CD4-positive, alpha-beta T cell treated with Interleukin-17A for 4 hours (primary cell): ENCODE measurements around the gene PRTFDC1.

Experiments used
- DNase-seq: peaks from one replicate; pipeline ENCODE4 v3.0.0-alpha.2; 2020; ENCODE audit warnings: mixed read lengths

PRTFDC1 gene

DNA sequence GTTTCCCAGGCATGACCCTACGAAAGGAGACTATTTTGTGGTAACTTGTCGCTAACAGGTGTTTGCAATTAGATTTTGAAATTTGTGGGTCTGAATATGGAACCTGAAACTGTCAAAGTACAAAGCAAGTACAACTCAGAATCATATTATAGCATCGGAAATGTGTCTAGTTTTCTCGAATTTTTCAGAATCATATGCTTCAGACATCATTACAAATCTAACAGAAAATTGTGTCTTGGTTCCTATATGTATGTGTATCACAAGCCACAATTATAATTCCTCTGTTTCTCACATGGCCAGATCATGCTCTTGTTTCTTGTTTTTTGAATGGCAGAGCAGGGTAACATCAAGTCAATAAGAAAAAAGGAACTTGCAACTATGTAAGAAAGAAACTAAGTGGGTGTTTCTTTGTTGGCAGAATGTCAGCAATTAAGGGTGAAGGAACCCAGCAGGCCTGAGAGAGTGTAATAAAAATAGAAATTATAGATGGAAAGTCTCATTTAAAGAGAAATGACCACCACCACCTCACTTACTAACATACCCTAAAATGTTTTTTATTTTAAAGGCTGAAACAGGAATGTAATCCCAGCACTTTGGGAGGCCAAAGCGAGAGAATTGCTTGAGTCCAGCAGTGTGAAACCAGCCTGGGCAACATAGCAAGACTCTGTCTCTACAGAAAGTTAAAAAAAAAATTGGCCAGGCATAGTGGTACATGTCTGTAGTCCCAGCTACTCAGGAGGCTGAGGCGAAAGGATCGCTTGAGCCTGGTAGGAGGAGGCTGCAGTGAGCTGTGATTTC, 51.3 kb downstream of the PRTFDC1 start:
- no peak for DNase-seq

DNA sequence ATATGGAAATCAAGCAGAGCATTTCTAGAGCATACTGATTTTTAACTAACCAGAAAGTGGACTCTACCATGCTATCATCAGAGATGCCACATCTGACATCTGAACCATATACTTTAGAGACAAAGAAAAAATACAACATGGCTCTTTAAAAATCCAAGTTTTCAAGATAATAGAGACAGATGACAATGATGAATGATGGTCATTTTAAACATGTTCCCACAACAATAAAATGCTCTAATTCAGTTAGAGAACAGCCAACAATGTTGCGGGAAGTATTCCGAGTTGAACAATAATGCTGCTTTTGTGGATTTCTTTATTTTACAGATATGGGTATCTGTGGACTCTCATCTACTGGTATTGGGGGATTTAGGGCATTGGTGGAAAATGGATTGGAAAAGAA, 52.8 kb downstream of the PRTFDC1 start:
- no peak for DNase-seq

DNA sequence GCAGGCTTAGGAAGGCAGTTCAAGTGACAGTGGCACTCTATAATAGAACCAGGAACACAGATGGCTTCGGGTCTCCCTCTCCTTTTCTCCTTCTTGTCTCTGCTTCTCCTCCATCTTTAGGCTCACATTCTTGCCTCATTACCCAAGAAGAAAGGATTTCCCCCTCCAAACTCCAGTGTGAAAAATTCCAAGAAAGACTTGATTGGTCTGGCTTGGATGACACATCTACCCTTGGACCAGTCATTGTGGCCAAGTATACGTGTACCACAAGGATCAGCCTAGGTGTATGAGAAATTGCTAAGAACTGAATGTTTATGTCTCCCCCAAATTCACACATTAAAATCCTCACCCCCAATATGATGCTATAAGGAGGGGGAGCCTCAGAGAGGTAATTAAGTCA, 53.9 kb downstream of the PRTFDC1 start:
- no peak for DNase-seq

DNA sequence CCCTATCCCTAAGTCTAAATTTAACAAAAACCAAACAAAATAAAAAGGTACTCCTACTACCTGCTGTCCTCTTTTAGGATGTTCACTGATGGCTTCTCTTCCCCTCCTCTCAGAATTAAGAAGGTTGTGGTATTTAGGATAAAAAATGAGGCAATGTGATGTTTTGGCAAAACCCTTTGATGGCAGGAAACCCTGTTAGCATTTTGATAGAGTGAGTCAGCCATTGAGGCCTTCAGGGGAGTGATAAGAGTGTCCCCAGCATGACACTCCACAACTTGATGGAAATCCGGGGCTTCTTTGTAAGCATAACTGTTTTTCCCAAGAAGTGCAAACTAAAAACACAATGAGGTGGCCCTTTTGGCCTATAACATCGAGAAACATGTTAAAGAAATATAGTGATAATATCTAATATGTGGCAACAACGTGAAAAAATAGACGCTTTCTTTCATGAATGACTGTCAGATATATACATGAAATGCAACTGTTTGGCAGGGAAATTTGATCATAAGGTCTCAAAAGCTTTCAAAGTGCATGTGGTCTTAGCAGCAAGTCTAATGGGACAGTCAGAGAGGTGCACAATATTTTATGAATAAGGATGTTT, 55.0 kb downstream of the PRTFDC1 start:
- DNase-seq = peak; percentile 48

DNA sequence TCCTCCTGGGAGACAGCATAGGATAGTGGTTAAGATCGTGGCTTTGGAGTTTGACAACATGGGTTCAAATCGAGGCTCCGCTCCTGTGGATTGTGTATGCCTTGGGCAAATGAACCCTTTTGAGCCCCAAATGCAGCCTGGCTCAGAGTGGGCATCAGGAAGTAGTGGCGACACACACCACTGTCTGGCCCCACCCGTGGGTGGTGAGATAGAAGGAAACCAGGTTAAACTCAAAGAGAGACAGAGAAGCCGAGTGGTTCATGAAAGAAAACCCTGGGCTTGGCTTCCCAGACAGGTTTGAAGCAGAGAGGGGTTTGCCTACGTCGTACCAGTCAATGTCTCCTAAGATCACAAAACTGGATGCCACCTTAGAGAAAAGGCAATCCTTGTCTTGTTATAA, 57.7 kb downstream of the PRTFDC1 start:
- peak; percentile 72 for DNase-seq

DNA sequence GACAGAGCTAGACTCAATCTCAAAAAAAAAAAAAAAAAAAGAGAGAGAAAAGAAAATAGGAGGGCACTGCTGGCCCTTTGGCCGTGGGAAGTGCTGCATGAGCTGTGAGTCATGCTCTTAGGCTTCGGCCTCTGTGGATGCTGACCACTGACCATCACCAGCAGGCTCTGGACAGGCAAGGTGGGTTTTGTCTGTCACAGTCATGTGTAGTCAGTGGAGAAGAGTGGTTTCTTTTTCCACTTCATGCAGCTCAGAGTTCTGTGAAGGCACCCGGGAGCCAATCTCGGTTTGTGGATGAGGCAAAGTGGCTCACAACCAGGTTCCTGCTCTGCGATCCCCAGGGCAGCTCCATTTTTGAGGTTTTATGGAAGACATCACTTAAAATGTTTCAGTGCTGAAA, 58.1 kb downstream of the PRTFDC1 start:
- peak; percentile 30 for DNase-seq

DNA sequence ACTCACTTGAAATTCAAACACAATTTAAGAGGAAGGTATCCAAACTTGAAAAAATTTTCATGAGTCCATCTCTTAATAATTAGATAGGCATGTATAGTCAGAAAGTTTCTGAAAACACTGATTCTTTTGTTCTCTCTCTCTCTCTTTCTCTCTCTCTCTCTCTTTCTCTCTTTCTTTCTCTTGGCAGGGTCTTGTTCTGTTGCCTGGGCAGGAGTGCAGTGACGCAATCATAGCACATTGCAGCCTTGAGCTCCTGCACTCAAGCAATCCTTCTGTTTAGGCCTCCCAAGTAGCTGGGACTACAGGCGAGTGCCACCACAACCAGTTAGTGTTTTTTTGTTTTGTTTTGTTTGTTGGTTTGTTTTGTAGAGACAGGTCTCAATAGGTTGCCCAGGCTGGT, 59.3 kb downstream of the PRTFDC1 start:
- no peak for DNase-seq

DNA sequence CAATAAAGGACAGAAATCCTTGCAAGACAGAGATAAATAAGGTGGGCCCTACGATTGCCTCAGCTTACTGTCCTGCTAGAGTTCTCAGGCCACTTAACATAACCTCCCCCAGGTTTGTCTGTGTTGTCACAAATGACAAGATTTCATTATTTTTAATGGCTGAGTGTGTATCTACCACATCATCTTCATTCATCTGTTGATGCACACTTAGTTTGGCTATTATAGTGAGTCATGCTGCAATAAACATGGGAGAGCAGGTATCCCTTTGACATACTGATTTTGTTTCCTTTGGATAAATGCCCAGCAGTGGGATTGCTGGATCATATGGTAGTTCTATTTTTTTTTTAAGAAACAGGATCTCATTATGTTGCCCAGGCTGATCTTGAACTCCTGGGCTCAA, 60.6 kb downstream of the PRTFDC1 start:
- no peak for DNase-seq

DNA sequence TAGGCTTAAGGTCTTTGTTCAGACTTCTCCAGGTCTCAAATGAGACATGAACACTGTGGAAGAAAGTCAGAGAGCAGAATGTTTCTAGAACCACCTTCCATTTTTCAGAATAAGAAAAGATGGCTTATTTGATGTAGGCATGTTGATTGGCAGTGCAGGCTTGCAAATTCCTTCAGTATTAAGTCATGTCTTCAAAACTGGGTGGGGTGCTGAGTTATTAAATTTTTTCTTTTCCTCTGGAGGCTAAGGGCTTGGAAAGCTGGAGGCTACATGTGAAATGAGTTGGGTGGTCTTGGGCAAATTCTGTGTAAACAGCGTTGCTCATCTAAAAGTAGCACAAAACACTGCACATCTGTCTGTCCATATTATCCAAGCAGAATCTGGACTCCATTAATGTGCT, 62.8 kb downstream of the PRTFDC1 start:
- no peak for DNase-seq

DNA sequence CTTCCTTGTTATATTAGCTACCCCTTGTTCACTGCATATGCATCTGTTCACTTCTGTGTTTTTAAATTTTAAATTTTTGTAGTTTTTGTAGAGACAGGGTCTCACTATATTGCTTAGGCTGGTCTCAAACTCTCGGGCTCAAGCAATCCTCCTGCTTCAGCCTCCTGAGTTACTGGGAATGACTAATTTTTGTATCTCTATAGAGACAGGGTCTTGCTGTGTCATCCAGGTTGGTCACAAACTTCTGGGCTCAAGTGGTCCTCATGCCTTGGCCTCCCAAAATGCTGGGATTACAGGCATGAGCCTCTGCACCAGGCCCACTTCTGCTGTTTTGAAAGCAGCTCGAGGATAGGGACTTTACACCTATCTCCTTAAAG, 64.6 kb downstream of the PRTFDC1 start:
- no peak for DNase-seq

DNA sequence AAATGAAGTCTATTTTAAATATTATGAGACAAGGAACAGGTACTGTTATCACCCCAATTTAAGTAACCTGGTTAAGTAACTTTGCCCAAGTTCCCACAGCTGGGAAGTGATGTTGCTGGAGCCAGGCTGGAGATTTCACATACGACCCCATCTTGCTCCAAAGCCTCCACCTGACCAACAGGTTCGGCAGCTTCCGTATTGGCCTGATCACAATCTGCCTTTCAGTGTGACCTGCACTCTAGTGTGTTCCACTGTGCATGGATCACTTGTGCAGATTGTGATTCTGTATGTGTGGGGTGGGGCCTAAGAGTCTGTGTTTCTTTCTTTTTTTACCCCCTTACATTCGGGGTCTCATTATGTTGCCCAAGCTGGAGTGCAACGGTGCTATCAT, 66.1 kb downstream of the PRTFDC1 start:
- no peak for DNase-seq

DNA sequence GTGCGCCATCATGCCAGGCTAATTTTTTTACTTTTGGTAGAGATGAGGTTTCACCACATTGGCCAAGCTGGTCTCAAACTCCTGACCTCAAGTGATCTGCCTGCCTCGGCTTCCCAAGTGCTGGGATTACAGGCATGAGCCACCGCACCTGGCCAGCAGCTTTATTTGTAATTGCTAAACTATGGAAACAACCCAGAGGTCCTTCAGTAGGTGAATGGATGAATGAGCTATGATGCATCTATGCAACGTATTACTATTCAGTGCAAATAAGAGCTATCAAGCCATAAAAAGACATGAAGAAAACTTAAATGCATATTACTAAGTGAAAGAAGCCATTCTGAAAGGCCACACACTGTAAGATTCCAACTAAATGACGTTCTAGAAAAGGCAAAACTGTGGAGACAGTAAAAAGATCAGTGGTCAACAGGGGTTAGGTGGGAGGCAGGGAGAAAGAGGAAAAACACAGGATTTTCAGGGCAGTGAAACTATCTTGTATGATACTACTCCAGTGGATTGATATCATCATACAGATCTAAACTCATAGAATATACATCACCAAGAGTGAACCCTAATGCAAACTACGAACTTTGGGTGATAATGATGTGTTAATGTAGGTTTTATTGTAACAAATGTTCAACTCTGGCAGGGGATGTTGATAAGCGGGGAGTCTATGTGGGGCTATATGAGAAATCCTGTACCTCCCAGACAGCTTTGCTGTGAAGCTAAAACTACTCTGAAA, 66.7 kb downstream of the PRTFDC1 start:
- no peak for DNase-seq

DNA sequence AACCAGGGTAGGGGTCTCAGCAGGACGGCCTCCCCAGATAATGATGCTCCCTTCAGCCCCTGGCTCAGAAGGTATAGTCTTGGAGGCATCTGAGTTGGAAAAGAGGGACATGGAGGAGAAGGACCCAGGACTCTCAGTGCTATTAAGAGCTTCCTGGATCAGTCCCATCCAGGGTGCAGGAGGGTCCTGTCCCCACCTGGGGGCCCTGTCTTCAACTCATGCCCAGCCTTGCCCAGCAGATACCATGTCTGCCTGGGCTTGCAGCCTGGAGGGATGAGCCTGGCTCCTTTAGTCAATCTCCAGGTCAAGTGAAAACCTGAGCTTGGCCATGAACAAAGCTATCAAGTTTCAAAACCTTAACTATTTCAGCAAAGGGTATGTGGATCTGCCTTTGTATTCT, 67.6 kb downstream of the PRTFDC1 start:
- DNase-seq = no peak

DNA sequence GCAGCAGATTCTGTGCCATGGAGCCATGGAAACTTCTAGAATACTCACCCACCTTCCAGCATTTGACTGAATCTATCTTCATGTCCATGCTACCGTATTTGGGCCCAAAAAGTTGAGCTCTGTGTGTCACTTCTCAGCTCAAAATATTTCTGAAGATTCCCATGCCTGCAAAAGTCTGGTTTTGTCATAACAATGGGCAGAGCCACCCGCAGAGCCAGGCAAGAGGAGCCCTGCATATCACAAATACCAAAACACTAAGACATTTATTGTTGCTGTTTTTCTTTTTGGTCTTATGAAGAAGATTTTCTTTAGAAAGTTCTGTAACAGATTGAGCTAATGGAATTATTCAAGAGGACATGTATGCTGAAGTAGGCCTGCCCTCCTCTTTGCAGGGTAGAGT, 68.1 kb downstream of the PRTFDC1 start:
- no peak for DNase-seq

DNA sequence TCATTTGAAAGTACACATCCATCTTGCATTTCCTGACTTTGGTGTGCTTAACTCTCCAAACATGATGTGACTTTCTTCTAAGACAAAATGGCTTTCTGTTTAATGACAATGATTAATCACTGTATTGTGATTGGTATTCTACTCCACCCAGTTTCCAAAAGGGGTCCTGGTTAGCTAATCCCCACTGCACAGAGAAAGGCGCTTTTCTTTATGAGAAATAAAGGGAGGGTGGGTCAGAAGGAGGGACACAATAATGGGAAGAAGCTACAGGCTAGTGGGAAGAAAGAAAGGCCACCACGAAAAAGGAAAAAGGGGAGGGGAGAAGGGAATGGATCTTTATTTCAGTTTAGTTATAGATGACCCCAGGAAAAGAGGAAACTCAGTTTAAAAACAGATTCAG, 69.2 kb downstream of the PRTFDC1 start:
- DNase-seq = no peak

DNA sequence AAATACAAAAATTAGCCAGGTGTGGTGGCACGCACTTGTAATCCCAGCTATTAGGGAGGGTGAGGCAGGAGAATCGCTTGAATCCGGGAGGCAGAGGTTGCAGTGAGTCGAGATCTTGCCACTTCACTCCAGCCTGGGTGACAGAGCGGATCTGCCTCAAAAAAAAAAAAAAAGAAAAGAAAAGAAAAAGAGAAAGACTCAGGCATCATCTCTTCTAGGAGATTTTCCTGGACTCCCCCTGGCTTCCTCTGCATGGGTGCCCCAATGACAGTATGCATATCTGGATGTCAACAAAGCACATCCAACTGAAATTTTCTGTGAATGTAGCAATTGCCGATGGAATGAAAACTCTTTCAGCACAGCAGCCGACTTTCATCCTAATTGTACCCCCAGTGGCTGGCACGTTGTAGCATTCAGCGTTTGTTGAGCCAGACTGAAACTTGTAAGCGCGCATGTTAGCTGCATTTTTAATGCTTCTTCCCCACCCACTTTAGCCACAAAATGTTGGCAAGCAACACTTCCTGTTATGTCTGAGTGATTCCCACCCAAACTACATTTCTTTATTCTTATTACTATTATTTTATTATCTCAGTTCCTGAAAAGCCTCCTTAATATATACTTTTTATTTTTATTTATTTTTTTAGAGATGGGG, 70.2 kb downstream of the PRTFDC1 start:
- DNase-seq = peak; percentile 74

DNA sequence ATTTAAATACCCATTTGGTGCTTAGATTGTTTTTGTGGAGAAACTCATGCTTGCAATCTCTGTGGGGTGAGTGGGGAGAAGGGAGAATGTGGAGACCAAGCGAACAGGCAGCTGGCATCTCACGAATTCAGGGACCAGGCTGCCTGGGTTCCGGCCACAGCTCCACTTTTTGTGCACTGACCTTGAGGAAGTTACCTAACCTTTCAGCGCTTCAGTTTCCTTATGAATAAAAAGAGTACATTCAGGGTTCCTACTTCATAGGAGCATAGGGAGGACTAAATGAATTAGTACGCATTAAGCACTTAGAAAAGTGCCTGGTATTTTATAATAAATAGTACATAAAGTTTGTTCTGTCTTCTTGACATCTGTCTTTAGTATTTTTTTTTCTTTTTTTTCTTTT, 72.5 kb downstream of the PRTFDC1 start:
- DNase-seq = no peak

DNA sequence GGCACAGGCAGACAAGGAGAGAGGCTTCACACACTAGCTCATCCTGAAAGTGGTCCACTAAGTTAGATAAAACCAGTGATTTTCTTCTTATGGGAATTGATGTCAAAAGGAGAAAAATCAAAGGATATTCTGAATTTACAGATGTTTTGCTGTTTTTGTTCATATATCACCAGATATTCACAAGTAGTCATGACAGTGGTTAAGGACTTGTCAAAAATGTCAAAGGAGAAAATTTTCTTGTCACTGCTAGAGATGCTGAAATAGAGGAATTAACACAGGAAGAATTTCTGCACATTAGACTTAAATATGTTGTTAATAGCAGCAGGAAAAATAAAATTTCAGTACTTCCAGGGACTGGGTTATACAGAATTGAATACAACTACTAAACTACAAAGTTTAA, 78.3 kb downstream of the PRTFDC1 start:
- no peak for DNase-seq

DNA sequence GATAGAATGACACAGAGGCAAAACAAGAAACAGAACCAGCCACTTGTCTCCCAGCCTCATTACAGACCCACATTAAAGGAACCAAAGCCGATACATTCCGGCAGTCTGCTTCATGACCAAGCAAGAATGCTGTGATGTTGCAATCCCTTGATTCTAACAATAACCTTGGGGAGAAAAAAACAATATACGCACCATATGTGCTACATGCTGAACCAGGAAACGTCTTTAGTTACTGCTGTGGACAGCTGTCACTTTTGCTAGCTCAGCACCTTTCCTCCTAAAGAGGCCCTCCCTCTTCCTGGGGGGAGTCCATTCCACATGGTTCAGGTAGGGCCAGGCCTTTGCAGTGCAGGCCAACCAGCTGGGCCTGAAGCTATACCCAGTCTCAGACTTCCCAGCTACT, 79.1 kb downstream of the PRTFDC1 start:
- no peak for DNase-seq

DNA sequence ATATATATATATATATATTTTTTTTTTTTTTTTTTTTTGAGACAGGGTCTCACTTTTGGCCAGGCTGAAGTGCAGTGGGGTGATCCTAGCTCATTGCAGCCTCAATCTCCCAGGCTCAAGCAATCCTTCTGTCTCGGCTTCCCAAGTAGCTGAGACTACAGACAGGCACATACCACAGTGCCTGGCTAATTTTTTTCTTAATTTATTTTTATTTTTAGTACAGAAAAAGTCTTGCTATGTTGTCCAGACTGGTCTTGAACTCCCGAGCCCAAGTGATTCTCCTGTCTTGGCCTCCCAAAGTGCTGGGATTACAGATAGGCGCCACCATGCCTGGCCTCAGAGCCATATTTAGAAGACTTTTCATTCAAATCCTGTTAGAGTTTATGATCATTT, 79.6 kb downstream of the PRTFDC1 start:
- DNase-seq = no peak

DNA sequence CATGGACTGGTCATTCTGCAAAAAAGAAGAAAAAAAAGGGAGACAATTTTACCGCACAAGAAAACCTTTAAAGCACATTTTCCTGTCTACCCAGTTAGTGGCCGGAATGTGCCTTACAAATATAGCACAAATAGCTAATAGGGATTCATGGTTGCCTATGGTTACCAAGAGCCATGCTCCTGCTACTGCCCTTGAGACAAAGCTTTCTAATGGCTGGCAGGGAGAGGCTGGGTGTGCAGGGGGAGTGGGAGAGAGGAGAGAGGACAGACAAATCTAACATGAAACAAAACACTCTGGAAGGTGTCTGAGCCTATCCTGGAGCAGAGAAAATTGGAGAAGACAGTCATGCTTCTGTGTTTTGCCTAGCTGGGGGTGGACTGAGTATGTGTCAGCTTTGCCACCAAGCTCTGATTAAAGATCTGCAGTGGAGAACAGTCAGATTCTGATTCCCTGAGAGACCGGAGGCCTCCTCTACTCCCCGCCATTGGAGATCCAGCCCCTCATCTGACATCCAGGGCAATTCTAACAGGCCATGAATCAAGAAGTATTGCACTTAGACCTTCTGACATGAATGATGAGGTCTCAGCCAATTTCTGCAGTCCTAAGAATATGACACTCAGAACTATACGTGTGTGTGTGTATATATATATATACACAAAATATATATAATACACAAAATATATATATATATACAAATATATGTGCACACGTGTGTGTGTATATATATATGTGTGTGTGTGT, 80.2 kb downstream of the PRTFDC1 start:
- no peak for DNase-seq

DNA sequence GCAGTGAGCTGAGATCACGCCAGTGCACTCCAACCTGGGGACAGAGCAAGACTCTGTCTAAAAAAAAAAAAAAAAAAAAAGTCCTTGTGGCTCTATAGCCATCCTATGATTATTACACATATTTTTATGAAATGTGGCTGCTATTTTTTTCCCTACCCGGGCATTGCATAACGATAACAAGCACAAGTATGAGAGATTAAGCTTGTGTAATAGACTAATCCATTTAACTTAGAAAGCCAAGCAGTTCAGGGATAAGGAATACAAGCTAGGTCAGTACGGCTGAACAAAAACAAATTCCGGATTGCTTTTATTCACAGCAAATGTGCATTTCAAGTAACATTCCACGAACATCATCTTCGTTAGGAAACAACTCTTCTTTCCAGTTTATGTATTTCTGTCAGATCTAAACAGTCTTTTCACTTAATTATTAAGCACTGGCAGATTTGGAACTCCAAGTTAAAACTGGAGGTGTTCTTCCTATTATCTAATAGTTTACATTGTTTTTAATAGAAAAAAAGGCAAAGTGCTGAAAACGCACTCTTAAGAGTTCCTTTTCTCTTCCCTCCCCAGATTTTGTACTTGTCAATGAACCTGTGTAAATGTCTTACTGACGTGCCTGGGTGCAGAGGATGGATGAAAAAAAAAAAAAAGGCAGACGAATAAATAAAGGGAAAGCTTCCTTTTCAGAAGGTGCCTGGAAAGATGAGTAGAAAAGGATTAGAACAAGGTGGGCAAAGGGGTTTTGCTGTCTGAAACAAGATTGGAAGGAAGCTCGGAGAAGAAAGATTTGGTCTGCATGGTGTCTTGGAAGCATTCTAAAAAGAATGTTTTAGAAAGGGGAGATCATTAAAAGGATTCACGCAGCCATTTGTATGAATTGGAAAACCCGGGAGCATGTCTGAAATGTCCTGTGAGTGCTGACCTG, 81.1 kb downstream of the PRTFDC1 start:
- DNase-seq = no peak
